22Rv1 (cell line): Measurements from ENCODE around the gene CHD3.

Experiments used
- H3K27ac ChIP-seq: fragments of 450-650 bp; 2 replicates; pipeline ENCODE4 v1.5.1; 2017
- ZFX ChIP-seq: fragments of 450-650 bp; IDR thresholded peaks from 2 replicates; pipeline ENCODE4 v1.6.1; 2017; ENCODE audit warnings: antibody characterized with exemption, borderline replicate concordance
- TF ChIP-seq, protein P1 (sequence below): fragments of 450-650 bp; IDR thresholded peaks from 2 replicates; pipeline ENCODE4 v1.5.1; 2017; ENCODE audit warnings: mild to moderate bottlenecking

CHD3 gene

DNA sequence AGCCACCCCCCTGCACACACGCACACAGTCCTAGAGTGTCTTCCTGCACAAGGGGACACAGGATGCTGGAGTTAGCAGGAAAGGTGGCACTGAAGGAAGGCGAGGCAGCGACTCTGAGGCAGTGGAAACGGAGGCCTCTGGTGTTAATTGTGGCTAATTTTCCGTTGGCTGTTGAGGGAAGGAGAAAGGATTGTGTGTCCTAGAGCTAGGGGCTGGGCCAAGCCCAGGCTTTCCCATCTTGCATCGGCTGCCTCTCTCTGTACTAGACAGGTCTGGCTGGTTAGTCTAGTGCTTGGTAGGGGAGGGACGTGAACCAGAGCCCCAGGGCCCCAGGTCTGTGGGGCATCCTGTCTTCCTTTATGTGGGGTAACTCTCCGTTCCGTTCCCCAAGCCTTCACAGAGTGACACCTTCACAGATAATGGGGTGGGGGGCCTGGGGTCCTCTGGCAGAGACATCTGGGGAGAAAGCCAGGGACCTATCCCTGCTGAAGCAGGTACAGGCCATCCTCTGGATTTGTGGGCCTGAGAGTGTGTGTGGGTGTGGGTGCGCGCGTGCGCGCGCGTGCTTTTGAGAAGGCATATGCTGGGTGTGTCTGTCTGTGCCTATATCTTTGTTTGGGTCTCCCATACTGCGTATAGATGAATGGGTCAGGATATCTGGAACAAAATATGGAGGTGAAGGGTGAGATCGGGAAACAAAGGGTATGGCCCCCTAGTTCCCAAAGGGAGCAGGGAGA, at the start of gene CHD3:
Gene CHD3, plus strand, starts transcription at position 606 of the 737 bp plus-strand sequence. CDS start 212 bp downstream, outside the sequence.
- H3K27ac ChIP-seq, result peak within 1 kb of the TSS; percentile 100
- TF ChIP-seq ZFX, result no peak
- TF ChIP-seq, protein P1, sequence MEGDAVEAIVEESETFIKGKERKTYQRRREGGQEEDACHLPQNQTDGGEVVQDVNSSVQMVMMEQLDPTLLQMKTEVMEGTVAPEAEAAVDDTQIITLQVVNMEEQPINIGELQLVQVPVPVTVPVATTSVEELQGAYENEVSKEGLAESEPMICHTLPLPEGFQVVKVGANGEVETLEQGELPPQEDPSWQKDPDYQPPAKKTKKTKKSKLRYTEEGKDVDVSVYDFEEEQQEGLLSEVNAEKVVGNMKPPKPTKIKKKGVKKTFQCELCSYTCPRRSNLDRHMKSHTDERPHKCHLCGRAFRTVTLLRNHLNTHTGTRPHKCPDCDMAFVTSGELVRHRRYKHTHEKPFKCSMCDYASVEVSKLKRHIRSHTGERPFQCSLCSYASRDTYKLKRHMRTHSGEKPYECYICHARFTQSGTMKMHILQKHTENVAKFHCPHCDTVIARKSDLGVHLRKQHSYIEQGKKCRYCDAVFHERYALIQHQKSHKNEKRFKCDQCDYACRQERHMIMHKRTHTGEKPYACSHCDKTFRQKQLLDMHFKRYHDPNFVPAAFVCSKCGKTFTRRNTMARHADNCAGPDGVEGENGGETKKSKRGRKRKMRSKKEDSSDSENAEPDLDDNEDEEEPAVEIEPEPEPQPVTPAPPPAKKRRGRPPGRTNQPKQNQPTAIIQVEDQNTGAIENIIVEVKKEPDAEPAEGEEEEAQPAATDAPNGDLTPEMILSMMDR, result no peak

DNA sequence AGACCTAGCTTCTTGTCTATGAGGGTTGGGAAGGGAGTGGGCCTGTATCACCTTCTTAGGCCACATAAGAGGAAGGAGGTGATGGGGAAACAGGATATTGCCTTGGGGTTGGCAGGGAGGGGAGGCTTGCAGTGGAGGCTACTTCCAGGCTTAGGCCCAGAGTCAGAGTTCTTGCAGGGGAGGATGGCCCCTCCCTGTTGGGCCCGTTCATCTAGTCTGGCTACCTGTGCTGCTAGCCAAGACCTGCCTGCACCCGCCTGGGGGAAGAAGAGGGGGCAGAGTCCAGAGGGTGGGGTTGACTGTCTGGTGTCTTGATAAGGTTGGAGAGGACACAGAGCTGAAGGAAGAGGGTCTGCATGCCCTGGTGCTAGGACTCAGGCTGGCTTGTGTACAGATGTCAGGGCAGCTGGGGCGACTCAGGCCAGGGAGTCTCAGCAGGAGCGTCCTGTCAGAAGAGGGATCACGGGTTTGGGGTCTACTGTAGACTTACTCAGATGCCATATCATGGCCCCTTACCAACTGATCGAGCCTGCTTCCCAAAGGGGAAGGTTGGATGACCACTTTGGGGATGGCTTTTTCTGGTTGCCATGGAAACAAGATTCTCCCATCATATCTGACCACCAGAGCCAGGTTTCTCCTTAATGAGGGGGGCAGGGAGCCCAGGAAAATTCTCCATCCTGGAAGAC, 49.3 kb upstream of the CHD3 start:
- peak overlapping the region; percentile 99 for H3K27ac ChIP-seq
- TF ChIP-seq, protein P1, result no peak
- no peak for TF ChIP-seq ZFX

DNA sequence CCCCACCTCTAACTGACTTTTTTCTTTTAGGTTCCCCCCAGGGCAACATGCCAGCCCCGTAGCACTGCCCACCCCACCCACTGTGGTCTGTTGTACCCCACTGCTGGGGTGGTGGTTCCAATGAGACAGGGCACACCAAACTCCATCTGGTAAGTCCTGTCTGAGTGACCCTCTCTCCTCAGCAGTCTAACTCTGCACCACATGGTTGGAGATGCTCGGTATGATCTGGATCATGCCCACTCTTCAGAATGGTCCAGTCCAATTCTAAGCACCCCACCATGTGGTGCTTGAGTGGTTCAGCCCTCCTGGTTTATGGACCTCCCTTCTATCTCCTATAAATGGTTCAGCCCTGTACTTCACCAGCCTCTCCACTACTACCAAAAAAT, 48.7 kb upstream of the CHD3 start:
- H3K27ac ChIP-seq, result peak overlapping the region; percentile 99
- TF ChIP-seq, protein P1, result no peak
- TF ChIP-seq ZFX, result no peak

DNA sequence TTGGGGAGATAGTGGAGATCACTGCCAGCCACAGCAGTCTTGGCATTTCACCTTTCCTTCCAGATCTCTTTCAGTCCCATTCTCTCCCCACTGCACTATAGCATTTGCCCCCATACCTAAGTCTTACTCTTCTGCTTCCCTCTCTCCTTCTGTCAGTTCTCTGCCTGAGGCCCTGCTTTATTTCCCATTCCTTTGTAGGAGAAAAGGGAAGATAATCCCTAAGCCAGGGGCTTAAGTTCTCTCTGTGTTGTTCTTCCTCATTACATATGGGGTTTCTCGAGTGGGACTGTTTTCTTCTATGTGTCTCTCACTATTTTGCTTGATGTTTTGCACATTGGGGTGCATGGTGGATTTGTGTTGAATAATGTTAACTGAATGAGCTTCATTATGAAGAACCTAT, 48.1 kb upstream of the CHD3 start:
- peak overlapping the region; percentile 99 for H3K27ac ChIP-seq
- TF ChIP-seq ZFX, result no peak
- TF ChIP-seq, protein P1, result no peak

DNA sequence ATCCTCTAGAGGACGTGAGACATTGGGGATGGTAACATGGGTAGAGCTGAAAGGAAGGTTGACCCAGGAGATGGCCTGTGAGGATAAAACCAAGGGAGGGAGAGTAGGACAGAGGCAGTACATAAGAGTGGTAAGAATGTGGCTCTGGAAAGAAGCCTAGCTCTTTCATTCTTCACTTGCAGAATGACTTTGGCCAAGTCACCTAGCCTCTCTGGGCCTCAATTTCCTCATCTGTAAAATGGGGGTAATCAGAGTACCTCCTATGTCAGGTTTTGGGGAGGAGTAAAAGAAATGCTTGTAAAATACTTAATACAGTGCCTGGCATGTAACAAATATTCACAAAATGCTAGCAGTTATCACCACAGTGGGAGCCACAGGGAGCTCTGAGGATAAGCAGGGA, 47.7 kb upstream of the CHD3 start:
- TF ChIP-seq, protein P1, result no peak
- no peak for TF ChIP-seq ZFX
- H3K27ac ChIP-seq, result peak overlapping the region; percentile 99

DNA sequence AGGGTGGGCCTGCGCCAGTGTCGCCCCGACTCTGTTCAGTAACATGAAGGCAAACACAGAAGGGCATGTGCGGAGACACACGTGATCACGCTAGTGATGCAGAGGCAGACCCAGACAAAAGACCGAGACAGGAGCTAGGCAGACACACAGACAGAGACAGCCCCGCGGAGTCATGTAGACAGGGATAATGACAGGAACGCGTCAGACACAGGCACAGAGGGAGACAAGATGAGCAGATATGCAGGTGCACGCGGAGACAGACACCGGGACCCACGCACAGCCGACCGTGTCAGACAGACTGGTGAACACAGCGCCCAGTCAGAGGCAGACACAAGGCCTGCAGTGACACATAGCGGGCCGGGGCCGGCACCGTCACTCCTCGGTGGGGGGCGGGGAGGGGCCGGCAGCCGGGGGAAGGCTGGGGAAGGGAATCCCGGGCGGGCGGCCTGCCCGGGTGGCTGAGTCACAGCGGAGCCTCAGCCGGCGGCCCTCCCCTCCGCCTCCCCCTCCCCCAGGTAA, 47.1 kb upstream of the CHD3 start:
- H3K27ac ChIP-seq, result peak overlapping the region; percentile 99
- no peak for TF ChIP-seq ZFX
- TF ChIP-seq, protein P1, result peak; percentile 16; the same call in 1 of the 2 replicates

DNA sequence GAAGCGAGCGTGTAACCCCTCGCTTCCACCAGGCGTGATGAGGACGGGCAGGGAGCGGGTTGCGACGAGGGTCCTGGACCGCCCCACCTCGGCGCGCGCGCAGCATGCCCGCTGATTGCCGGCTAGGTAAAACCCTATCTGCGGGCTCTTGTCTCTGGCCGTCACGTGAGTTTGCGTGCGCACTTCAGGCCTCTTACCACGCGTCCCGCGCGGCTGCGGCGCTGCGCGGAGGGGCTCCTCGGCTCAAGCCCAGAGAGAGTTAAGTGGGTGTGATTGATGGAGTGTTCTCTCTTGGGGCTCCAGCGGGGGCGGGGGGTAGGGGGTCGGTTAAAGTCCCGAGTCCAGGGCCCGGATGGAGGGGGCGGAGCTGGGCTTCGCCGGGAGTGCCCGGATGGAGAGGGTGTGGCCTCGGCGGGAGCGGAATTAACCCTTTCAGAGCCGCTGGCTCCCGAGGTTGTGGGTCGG, 46.6 kb upstream of the CHD3 start:
- peak overlapping the region; percentile 99 for H3K27ac ChIP-seq
- TF ChIP-seq, protein P1, result no peak
- TF ChIP-seq ZFX, result no peak
